ENCODE data around the gene PCDHB8.
"Not testable (repeated sequence)": the region's sequence is repeated elsewhere in the genome, so short reads cannot be mapped to it uniquely, and the experiment has no call there.

- TF ChIP-seq CTCF, POLR2A, POLR2AphosphoS5 (IDR thresholded peaks at IDR 0.05): not testable (repeated sequence)
Observed at GRCh38 chr5:141184117-141184855, 6.7 kb downstream of the PCDHB8 start.

Measured in stomach (tissue), 4 donors.